Peyer's patch (tissue), 4 donors: Measurements from ENCODE around the gene PRX.

Experiments
- POLR2A ChIP-seq, 2 donors: fragments of 450-650 bp; IDR thresholded peaks; one replicate each; pipeline ENCODE4 v1.5.1; 2017; ENCODE audit warnings: antibody characterized with exemption in 2 of 2, mild to moderate bottlenecking in 2 of 2, moderate library complexity in 2 of 2
- TF ChIP-seq, protein P1 (sequence below), 6 experiments: fragments of 450-650 bp in 4 of 6; fragments of 200-600 bp in 2 of 6; sonication (generic) in 1 of 6; IDR thresholded peaks; one replicate each; pipeline ENCODE4 v1.5.1; 2017 to 2019; ENCODE audit warnings: antibody characterized with exemption in 6 of 6, mild to moderate bottlenecking in 3 of 6, moderate library complexity in 1 of 6

DNA sequence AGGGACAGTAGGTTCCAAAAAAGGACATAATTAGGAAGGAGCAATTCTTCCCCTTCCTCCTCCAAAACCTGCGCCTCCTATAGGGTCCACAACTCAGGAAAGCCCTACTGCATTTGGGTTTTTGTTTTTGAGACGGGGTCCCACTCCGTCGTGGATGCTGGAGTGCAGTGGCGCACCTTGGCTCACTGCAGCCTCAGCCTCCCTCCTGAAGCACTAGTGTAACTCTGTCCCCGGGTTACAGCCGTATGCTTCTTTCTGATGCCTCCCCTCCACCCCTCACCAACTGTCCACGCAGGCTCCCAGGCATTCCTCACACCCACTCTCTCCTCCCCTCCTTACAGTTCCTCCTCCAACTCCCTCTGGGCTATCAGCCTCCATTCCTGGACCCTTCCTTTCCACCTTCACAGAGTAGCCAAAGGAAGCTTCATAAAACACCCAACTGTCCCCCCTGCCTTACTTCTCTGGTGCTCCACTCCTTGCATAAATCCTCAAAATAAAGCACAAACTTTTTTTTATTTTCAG is 33.1 kb upstream of the PRX start:
- TF ChIP-seq, protein P1, sequence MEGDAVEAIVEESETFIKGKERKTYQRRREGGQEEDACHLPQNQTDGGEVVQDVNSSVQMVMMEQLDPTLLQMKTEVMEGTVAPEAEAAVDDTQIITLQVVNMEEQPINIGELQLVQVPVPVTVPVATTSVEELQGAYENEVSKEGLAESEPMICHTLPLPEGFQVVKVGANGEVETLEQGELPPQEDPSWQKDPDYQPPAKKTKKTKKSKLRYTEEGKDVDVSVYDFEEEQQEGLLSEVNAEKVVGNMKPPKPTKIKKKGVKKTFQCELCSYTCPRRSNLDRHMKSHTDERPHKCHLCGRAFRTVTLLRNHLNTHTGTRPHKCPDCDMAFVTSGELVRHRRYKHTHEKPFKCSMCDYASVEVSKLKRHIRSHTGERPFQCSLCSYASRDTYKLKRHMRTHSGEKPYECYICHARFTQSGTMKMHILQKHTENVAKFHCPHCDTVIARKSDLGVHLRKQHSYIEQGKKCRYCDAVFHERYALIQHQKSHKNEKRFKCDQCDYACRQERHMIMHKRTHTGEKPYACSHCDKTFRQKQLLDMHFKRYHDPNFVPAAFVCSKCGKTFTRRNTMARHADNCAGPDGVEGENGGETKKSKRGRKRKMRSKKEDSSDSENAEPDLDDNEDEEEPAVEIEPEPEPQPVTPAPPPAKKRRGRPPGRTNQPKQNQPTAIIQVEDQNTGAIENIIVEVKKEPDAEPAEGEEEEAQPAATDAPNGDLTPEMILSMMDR (IDR thresholded peaks at IDR 0.05): no peak
- TF ChIP-seq POLR2A (IDR thresholded peaks at IDR 0.05): no peak
